ENCODE results near the gene FOSL2.

The FOSL2 gene

GRCh38 chr2:28375236-28375635 lies 17.4 kb upstream of the FOSL2 start:
- H3K27ac ChIP-seq (ENCODE audit: low read length) = no peak overlapping the region
- WGBS (ENCODE audit: insufficient coverage, insufficient read length) = no CpG with 5 or more reads among the region's 3 CpGs
- no peaks in the 10 kb centered on the region; the same call in 1 of the 2 replicates for H3K4me1 ChIP-seq (ENCODE audit: control insufficient read depth, insufficient read depth, low read length)
- no peak for DNase-seq (ENCODE audit: low read depth, low spot score)
- no peak overlapping the region for H3K4me3 ChIP-seq (ENCODE audit: low read length)
- no peaks in the 10 kb centered on the region for H3K36me3 ChIP-seq (ENCODE audit: control insufficient read depth, insufficient read depth, low read length)
- H3K27me3 ChIP-seq (ENCODE audit: control insufficient read depth, insufficient read depth, low read length) = no peaks in the 10 kb centered on the region
- no peaks in the 10 kb centered on the region for H3K9me3 ChIP-seq (ENCODE audit: control insufficient read depth, insufficient read depth, low read length)

GRCh38 chr2:28375742-28376631 lies 16.7 kb upstream of the FOSL2 start:
- H3K27ac ChIP-seq (ENCODE audit: low read length) = no peak overlapping the region
- H3K4me3 ChIP-seq (ENCODE audit: low read length) = no peak overlapping the region
- peaks cover under 1% of the 10 kb centered on the region; the same call in 1 of the 2 replicates for H3K27me3 ChIP-seq (ENCODE audit: control insufficient read depth, insufficient read depth, low read length)
- H3K4me1 ChIP-seq (ENCODE audit: control insufficient read depth, insufficient read depth, low read length) = no peaks in the 10 kb centered on the region; the same call in 1 of the 2 replicates
- WGBS (ENCODE audit: insufficient coverage, insufficient read length) = no CpG with 5 or more reads among the region's 8 CpGs
- no peaks in the 10 kb centered on the region for H3K9me3 ChIP-seq (ENCODE audit: control insufficient read depth, insufficient read depth, low read length)
- DNase-seq (ENCODE audit: low read depth, low spot score) = no peak
- no peaks in the 10 kb centered on the region for H3K36me3 ChIP-seq (ENCODE audit: control insufficient read depth, insufficient read depth, low read length)

- H3K27ac ChIP-seq (ENCODE audit: low read length) = no peak overlapping the region
Measured at GRCh38 chr2:28377195-28377816, 15.4 kb upstream of the FOSL2 start.

GRCh38 chr2:28377984-28378678 lies 14.5 kb upstream of the FOSL2 start:
- H3K27me3 ChIP-seq (ENCODE audit: control insufficient read depth, insufficient read depth, low read length) = peaks cover 2% of the 10 kb centered on the region; the same call in 1 of the 2 replicates
- DNase-seq (ENCODE audit: low read depth, low spot score) = no peak

More at GRCh38 chr2:28377195-28377816, 15.4 kb upstream of the FOSL2 start:
- DNase-seq (ENCODE audit: low read depth, low spot score) = no peak
- Histone ChIP-seq H3K9me3 (ENCODE audit: control insufficient read depth, insufficient read depth, low read length) (no peaks in the 10 kb centered on the region), H3K4me3 (ENCODE audit: low read length) (no peak overlapping the region), H3K27me3 (ENCODE audit: control insufficient read depth, insufficient read depth, low read length) (peaks cover 2% of the 10 kb centered on the region; the same call in 1 of the 2 replicates), H3K36me3 (ENCODE audit: control insufficient read depth, insufficient read depth, low read length) (no peaks in the 10 kb centered on the region), H3K4me1 (ENCODE audit: control insufficient read depth, insufficient read depth, low read length) (no peaks in the 10 kb centered on the region; the same call in 1 of the 2 replicates)
- WGBS (ENCODE audit: insufficient coverage, insufficient read length) = no CpG with 5 or more reads among the region's 19 CpGs

GRCh38 chr2:28378679-28379584 lies 13.7 kb upstream of the FOSL2 start:
- H3K27me3 ChIP-seq (ENCODE audit: control insufficient read depth, insufficient read depth, low read length) = peaks cover 2% of the 10 kb centered on the region; the same call in 1 of the 2 replicates
- no CpG with 5 or more reads among the region's 16 CpGs for WGBS (ENCODE audit: insufficient coverage, insufficient read length)
- no peaks in the 10 kb centered on the region for H3K9me3 ChIP-seq (ENCODE audit: control insufficient read depth, insufficient read depth, low read length)
- H3K4me1 ChIP-seq (ENCODE audit: control insufficient read depth, insufficient read depth, low read length) = no peaks in the 10 kb centered on the region; the same call in 1 of the 2 replicates
- H3K36me3 ChIP-seq (ENCODE audit: control insufficient read depth, insufficient read depth, low read length) = no peaks in the 10 kb centered on the region
- no peak for DNase-seq (ENCODE audit: low read depth, low spot score)
- H3K27ac ChIP-seq (ENCODE audit: low read length) = no peak overlapping the region
- H3K4me3 ChIP-seq (ENCODE audit: low read length) = no peak overlapping the region

More at GRCh38 chr2:28377984-28378678, 14.5 kb upstream of the FOSL2 start:
- Histone ChIP-seq H3K4me1 (ENCODE audit: control insufficient read depth, insufficient read depth, low read length) (no peaks in the 10 kb centered on the region; the same call in 1 of the 2 replicates), H3K9me3 (ENCODE audit: control insufficient read depth, insufficient read depth, low read length) (no peaks in the 10 kb centered on the region), H3K27ac (ENCODE audit: low read length) (no peak overlapping the region), H3K36me3 (ENCODE audit: control insufficient read depth, insufficient read depth, low read length) (no peaks in the 10 kb centered on the region), H3K4me3 (ENCODE audit: low read length) (no peak overlapping the region)
- no CpG with 5 or more reads among the region's 9 CpGs for WGBS (ENCODE audit: insufficient coverage, insufficient read length)

GRCh38 chr2:28380219-28380618 lies 12.4 kb upstream of the FOSL2 start:
- Histone ChIP-seq H3K27ac (ENCODE audit: low read length) (no peak overlapping the region), H3K9me3 (ENCODE audit: control insufficient read depth, insufficient read depth, low read length) (no peaks in the 10 kb centered on the region), H3K4me1 (ENCODE audit: control insufficient read depth, insufficient read depth, low read length) (no peaks in the 10 kb centered on the region; the same call in 1 of the 2 replicates), H3K27me3 (ENCODE audit: control insufficient read depth, insufficient read depth, low read length) (peaks cover 2% of the 10 kb centered on the region; the same call in 1 of the 2 replicates), H3K36me3 (ENCODE audit: control insufficient read depth, insufficient read depth, low read length) (no peaks in the 10 kb centered on the region), H3K4me3 (ENCODE audit: low read length) (no peak overlapping the region)
- WGBS (ENCODE audit: insufficient coverage, insufficient read length) = no CpG with 5 or more reads among the region's 6 CpGs
- no peak for DNase-seq (ENCODE audit: low read depth, low spot score)

GRCh38 chr2:28381225-28382180 lies 11.2 kb upstream of the FOSL2 start:
- WGBS (ENCODE audit: insufficient coverage, insufficient read length) = no CpG with 5 or more reads among the region's 12 CpGs
- no peaks in the 10 kb centered on the region for H3K36me3 ChIP-seq (ENCODE audit: control insufficient read depth, insufficient read depth, low read length)
- H3K9me3 ChIP-seq (ENCODE audit: control insufficient read depth, insufficient read depth, low read length) = no peaks in the 10 kb centered on the region
- no peak overlapping the region for H3K4me3 ChIP-seq (ENCODE audit: low read length)
- no peak overlapping the region for H3K27ac ChIP-seq (ENCODE audit: low read length)
- peaks cover 2% of the 10 kb centered on the region; the same call in 1 of the 2 replicates for H3K27me3 ChIP-seq (ENCODE audit: control insufficient read depth, insufficient read depth, low read length)
- no peak for DNase-seq (ENCODE audit: low read depth, low spot score)
- no peaks in the 10 kb centered on the region; the same call in 1 of the 2 replicates for H3K4me1 ChIP-seq (ENCODE audit: control insufficient read depth, insufficient read depth, low read length)

- Histone ChIP-seq H3K4me1 (ENCODE audit: control insufficient read depth, insufficient read depth, low read length) (no peaks in the 10 kb centered on the region; the same call in 1 of the 2 replicates), H3K36me3 (ENCODE audit: control insufficient read depth, insufficient read depth, low read length) (no peaks in the 10 kb centered on the region), H3K27me3 (ENCODE audit: control insufficient read depth, insufficient read depth, low read length) (peaks cover 2% of the 10 kb centered on the region; the same call in 1 of the 2 replicates), H3K9me3 (ENCODE audit: control insufficient read depth, insufficient read depth, low read length) (no peaks in the 10 kb centered on the region), H3K4me3 (ENCODE audit: low read length) (no peak overlapping the region), H3K27ac (ENCODE audit: low read length) (no peak overlapping the region)
- WGBS (ENCODE audit: insufficient coverage, insufficient read length) = no CpG with 5 or more reads among the region's 7 CpGs
- no peak for DNase-seq (ENCODE audit: low read depth, low spot score)
Measured at GRCh38 chr2:28382755-28383154, 9.9 kb upstream of the FOSL2 start.

Measured in iPS DF 6.9 (cell line).